Measurements from ENCODE around the gene NR0B2. TPM values are rescaled to one million over a fixed set of nuclear protein-coding genes. Genes with fewer than 3 reads are reported as not detected.

The NR0B2 gene
- total RNA-seq, 1 experiment from 2014 or later, result not detected

DNA sequence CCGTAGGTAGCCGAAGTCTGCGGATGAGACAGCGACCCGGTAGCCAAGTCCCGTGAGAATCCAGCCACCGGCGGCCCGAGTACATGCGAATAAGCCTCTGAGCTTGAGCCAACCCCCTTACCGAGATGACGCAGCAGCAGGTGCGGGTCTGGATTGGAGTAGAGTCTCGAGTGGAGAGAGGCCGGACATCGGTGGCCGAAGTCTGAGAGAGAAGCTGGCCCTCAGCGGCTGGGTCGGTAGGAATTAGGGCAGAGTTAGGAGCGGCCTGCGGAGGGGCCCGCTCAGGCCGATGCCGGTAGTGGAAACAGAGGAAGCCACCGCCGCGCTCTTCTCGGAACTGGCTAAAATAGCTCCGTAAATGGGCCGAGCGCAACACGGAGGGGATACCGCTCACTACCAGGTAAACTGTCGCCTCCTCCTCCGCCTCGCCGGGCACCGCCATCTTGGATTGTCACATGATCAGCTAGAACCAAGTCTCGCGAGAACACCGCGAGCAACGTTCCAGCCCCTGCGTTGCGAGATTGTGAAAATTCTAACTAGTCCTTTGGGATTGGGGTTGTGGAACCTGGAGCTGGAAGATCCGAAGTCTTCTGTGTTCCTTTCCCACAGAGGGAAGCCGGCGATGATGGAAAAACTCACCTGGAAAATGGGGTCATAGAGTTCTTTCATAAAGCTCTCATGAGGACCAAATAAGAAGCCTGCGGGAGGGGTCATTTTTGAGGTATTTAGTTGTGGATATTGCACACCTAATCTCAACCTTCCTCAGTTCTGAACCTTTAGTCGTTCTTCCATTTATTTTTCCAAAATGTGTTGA lies 13.6 kb downstream of the NR0B2 start, which contains the start of gene GPATCH3:
Gene GPATCH3 (minus strand): TSS at position 467 of the 814 bp plus-strand sequence. CDS start 25 bp downstream, at position 442.
- peak; percentile 92 for DNase-seq
- ChIA-PET CTCF (interaction anchor here (0.6 to 1.0 kb wide), 4 partner anchors 35 to 191 kb away, joined by 3 to 5 read pairs (median 4); partner anchors contain the start of gene ZDHHC18), POLR2A (ENCODE audit: unreplicated experiment) (interaction anchor here (0.5 to 1.1 kb wide), 4 partner anchors 10 to 201 kb away, joined by 3 to 4 read pairs (median 4); partner anchors contain the start of gene GPN2)
- Histone ChIP-seq H3K27me3 (ENCODE audit: low read length) (no peaks in the 10 kb centered on the region), H3K36me3 (ENCODE audit: low read depth, low read length) (peaks cover 5% of the 10 kb centered on the region; the same call in 1 of the 2 replicates), H2AFZ (ENCODE audit: low read length) (peak within 1 kb of the TSS; percentile 82), H3F3A (ENCODE audit: low read length, unreplicated experiment) (no peaks in the 10 kb centered on the region), H3K4me3 (ENCODE audit: low read length) (peak within 1 kb of the TSS; percentile 89), H3K4me2 (ENCODE audit: low read length) (peak within 1 kb of the TSS; percentile 85), H3K9me2 (replicated peaks; ENCODE audit: low read length) (no peaks in the 10 kb centered on the region), H3K9ac (ENCODE audit: low read length) (peak within 1 kb of the TSS; percentile 90), H3K79me2 (ENCODE audit: low read length) (peaks cover 34% of the 10 kb centered on the region), H3K9me3 (ENCODE audit: low read length) (no peaks in the 10 kb centered on the region), H3K4me1 (ENCODE audit: insufficient read depth, low read length) (peaks cover 13% of the 10 kb centered on the region), H4K20me1 (ENCODE audit: low read length) (no peaks in the 10 kb centered on the region; the same call in 1 of the 2 replicates), H3K27ac (ENCODE audit: low read length) (peak within 1 kb of the TSS; percentile 64)
- peak; percentile 87 for ATAC-seq
- TF ChIP-seq EZH2phosphoT487 (IDR thresholded peaks at IDR 0.05; ENCODE audit: borderline replicate concordance, low read length) (no peak), EZH2 (IDR thresholded peaks at IDR 0.05; ENCODE audit: low read length, unreplicated experiment) (no peak)
- TF ChIP-seq, protein P1, sequence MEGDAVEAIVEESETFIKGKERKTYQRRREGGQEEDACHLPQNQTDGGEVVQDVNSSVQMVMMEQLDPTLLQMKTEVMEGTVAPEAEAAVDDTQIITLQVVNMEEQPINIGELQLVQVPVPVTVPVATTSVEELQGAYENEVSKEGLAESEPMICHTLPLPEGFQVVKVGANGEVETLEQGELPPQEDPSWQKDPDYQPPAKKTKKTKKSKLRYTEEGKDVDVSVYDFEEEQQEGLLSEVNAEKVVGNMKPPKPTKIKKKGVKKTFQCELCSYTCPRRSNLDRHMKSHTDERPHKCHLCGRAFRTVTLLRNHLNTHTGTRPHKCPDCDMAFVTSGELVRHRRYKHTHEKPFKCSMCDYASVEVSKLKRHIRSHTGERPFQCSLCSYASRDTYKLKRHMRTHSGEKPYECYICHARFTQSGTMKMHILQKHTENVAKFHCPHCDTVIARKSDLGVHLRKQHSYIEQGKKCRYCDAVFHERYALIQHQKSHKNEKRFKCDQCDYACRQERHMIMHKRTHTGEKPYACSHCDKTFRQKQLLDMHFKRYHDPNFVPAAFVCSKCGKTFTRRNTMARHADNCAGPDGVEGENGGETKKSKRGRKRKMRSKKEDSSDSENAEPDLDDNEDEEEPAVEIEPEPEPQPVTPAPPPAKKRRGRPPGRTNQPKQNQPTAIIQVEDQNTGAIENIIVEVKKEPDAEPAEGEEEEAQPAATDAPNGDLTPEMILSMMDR (conservative IDR thresholded peaks at IDR 0.05; ENCODE audit: low read depth, low read length), result no peak
- BruUV-seq (replicated peaks), result TSS peak; percentile 91
- intact Hi-C loops (cut with micrococcal nuclease), result no loop called here

DNA sequence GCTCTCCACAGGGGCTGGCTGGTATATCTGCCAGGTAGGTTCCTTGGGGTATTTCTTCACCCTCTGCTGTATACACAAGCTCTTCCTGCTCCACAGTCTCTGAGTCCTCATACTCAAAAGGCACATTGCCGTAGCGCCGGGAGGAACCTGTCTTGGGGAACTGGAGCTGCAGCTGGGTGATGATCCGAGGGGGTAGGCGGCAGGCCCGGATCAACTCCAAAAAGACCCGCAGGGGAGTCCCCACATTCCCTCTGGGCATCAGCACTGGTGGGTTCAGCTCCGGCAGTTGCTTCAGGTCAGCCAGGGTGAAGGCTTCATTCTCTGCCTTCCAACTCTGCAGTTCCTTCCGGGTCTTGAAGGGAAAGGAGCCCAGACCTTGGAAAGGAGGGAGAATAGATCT lies 16.4 kb downstream of the NR0B2 start:
- intact Hi-C loops (cut with micrococcal nuclease), result no loop called here
- no peak for TF ChIP-seq EZH2 (IDR thresholded peaks at IDR 0.05; ENCODE audit: low read length, unreplicated experiment)
- no peak for TF ChIP-seq EZH2phosphoT487 (IDR thresholded peaks at IDR 0.05; ENCODE audit: borderline replicate concordance, low read length)
- TF ChIP-seq, protein P1 (conservative IDR thresholded peaks at IDR 0.05; ENCODE audit: low read depth, low read length), result no peak
- Histone ChIP-seq H2AFZ (ENCODE audit: low read length) (no peak overlapping the region), H3K27ac (ENCODE audit: low read length) (no peak overlapping the region), H3K9me3 (ENCODE audit: low read length) (no peaks in the 10 kb centered on the region), H3K9ac (ENCODE audit: low read length) (no peak overlapping the region), H3F3A (ENCODE audit: low read length, unreplicated experiment) (no peaks in the 10 kb centered on the region), H4K20me1 (ENCODE audit: low read length) (no peaks in the 10 kb centered on the region; the same call in 1 of the 2 replicates), H3K4me1 (ENCODE audit: insufficient read depth, low read length) (peaks cover 13% of the 10 kb centered on the region), H3K79me2 (ENCODE audit: low read length) (peaks cover 34% of the 10 kb centered on the region), H3K4me3 (ENCODE audit: low read length) (no peak overlapping the region), H3K27me3 (ENCODE audit: low read length) (no peaks in the 10 kb centered on the region), H3K9me2 (replicated peaks; ENCODE audit: low read length) (no peaks in the 10 kb centered on the region), H3K4me2 (ENCODE audit: low read length) (no peak overlapping the region), H3K36me3 (ENCODE audit: low read depth, low read length) (peaks cover 20% of the 10 kb centered on the region)
- POLR2A ChIA-PET (ENCODE audit: unreplicated experiment), result no interaction called here
- DNase-seq, result no peak
- BruUV-seq (replicated peaks), result no TSS peak
- ATAC-seq, result no peak
- CTCF ChIA-PET, result no interaction called here

DNA sequence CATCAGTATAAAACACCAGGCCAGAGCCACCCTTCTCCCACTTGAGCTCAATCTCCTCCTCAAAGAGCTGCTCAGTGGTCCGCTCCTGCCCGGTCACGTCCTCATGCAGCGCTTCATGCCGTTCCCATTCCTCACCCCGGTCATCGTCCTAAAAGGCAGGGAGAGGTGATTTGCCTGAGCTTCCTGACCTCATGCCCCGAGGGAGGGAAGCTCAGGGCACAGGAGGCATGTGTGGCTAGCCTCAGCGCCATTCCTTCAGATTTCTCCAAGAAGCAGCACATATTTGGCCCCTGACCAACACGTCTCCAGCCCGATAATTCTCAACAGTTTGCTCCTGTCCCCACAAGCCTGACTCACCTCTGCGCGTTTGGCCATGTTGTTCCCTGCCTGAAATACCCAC lies 19.5 kb downstream of the NR0B2 start:
- no peak overlapping the region for H3K9ac ChIP-seq (ENCODE audit: low read length)
- H3K36me3 ChIP-seq (ENCODE audit: low read depth, low read length), result peaks cover 21% of the 10 kb centered on the region
- BruUV-seq (replicated peaks), result no TSS peak
- DNase-seq, result no peak
- H2AFZ ChIP-seq (ENCODE audit: low read length), result no peak overlapping the region
- peaks cover 26% of the 10 kb centered on the region for H3K79me2 ChIP-seq (ENCODE audit: low read length)
- H3K4me1 ChIP-seq (ENCODE audit: insufficient read depth, low read length), result peaks cover 14% of the 10 kb centered on the region
- TF ChIP-seq EZH2phosphoT487 (IDR thresholded peaks at IDR 0.05; ENCODE audit: borderline replicate concordance, low read length) (no peak), EZH2 (IDR thresholded peaks at IDR 0.05; ENCODE audit: low read length, unreplicated experiment) (no peak)
- ChIA-PET POLR2A (ENCODE audit: unreplicated experiment) (no interaction called here), CTCF (no interaction called here)
- H4K20me1 ChIP-seq (ENCODE audit: low read length), result no peaks in the 10 kb centered on the region; the same call in 1 of the 2 replicates
- no peak overlapping the region for H3K4me3 ChIP-seq (ENCODE audit: low read length)
- no peaks in the 10 kb centered on the region for H3F3A ChIP-seq (ENCODE audit: low read length, unreplicated experiment)
- no peaks in the 10 kb centered on the region for H3K9me2 ChIP-seq (replicated peaks; ENCODE audit: low read length)
- ATAC-seq, result no peak
- H3K9me3 ChIP-seq (ENCODE audit: low read length), result no peaks in the 10 kb centered on the region
- no peak overlapping the region for H3K27ac ChIP-seq (ENCODE audit: low read length)
- no peaks in the 10 kb centered on the region for H3K27me3 ChIP-seq (ENCODE audit: low read length)
- intact Hi-C loops (cut with micrococcal nuclease), result no loop called here
- H3K4me2 ChIP-seq (ENCODE audit: low read length), result no peak overlapping the region
